SK-N-SH (cell line): Measurements from ENCODE around the gene IBTK.

Experiments used
- CTCF ChIP-seq: fragments of 200-600 bp; sonication (generic); IDR thresholded peaks from 2 replicates; pipeline ENCODE4 v1.6.1; 2017; ENCODE audit warnings: antibody characterized with exemption, mild to moderate bottlenecking, moderate library complexity
- RFX5 ChIP-seq: IDR thresholded peaks from 2 replicates; pipeline ENCODE4 v1.6.1; 2012; ENCODE audit warnings: mild to moderate bottlenecking, improper control_type of control experiment, low read length
- TEAD4 ChIP-seq: IDR thresholded peaks from 2 replicates; pipeline ENCODE4 v1.4.0; 2012; ENCODE audit warnings: mild to moderate bottlenecking, borderline replicate concordance; ENCODE audit not compliant: insufficient read depth

GRCh38 chr6:82123632-82124031 is 123.9 kb downstream of the IBTK start:
- TF ChIP-seq RFX5 (no peak), CTCF (no peak), TEAD4 (no peak)
